HK-2 (cell line): ENCODE measurements around the gene LAMP5.

ENCODE experiments used
- DNase-seq: peaks from one replicate; pipeline ENCODE4 v3.0.0-alpha.2; 2018; ENCODE audit not compliant: unreplicated experiment

The LAMP5 gene

DNA sequence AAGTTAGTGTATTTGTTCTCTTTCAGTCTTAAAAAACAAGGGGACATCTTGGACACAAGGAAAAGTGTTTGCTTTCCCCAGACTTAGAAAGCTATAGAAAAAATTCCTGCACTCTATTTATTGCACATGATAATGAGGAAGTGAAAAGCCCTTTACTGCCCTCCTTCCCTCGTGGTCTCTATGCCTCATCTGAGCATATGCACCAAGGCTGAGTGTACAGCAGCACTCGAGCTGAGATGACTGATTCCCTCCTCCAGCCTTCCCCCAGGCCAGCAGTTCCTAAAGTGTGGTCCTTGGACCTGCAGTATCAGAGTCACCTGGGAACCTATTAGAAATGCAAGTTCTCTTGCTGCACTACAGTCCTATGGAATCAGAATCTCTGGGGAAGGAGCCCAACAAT, 14.3 kb upstream of the LAMP5 start:
- no peak for DNase-seq

DNA sequence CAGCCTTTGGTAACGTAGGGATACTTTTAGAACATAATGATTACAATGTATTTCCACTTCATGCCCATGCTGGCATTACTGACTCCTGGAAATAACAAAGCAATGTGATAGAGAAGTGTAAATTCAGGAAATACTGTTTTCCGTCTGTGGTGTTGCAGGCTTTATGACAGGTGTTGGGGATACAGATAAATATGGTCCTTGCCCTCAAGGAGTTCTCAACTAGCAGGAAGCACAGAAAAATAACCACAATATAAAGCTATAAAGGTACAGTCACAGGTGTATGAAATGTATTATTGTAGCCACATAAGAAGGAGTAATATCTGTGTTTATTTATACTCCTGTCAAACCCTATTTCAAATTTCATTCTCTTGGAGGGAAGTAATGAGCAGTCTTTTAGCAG, 12.9 kb upstream of the LAMP5 start:
- DNase-seq = no peak

DNA sequence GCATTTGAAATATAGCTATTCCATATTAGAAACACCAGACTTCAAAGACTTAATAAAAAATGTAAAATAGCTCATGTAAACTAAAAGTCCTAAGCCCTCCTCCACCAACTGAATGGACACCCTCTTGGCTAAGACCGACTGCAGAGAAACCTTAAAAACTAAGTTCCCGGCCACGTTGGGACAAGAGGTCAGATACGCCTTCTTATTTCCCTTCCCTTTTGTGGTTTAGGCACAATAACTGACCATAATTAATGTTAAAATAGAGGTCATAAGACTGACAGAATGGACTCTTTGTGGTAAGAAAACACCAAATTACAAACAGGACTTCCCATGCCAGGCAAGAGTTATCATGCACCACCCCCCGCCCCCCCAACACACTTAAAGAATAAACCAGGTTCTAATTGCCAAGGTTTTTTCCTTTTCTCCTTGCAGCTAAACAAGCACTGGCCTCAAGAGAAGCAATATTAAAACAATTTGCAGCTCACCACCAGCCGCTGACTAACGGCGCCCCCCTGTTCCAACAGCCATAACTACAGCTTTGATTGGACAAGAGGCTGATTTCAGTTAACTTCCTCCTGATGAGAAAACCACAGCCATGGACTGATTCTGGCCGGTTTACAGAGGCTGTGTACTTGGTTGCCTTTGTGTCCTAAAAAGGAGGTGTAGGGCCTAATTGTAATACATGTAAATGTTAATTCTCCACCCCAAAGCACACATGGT, 10.7 kb upstream of the LAMP5 start:
- no peak for DNase-seq

DNA sequence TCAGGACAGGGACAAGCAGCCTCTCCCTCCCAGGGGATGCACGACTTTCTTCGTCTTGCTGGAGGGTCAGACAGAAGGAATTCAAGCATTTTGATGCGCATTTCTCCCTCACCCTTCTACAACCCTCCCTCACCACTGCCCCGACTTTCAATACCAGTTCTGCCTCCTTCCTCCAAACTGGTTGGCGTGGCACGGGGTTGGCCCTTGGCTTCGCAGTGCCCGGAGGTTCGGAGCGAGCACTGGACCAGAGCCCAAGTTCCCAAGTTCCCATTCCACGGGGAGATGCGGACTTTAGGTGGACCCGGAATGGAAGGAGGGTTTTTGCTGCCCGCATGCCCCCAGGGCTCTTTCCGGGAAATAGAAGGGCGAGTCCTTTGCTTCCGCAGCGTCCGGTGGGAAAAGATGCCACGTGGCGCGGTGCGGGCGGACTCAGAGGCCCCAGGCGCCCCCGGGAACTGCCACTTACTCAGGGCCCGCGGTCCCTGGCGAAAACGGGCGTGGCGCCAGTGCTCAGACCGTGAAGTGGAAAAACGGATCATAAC, 8.0 kb upstream of the LAMP5 start:
- DNase-seq = no peak

DNA sequence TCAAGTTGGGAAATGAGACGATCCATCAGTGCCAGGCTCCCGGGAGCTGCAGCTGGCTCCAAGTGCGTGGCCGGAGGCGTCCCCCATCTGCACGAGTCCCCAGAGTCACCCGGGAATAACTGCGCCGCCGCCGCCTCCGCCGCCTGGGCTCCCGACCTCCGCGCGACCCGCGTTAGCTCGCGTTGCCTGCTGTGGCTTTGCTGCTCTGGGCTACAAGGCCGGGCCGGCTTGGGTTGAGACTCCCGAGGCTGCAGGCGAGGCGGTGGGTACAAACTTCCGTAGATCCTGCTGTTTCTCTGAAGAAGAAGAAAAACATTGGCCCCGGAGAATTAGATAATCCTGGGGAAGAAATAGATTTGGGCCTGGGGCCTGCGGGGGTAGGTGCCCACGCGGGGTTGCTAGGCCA, 7.4 kb upstream of the LAMP5 start:
- no peak for DNase-seq

DNA sequence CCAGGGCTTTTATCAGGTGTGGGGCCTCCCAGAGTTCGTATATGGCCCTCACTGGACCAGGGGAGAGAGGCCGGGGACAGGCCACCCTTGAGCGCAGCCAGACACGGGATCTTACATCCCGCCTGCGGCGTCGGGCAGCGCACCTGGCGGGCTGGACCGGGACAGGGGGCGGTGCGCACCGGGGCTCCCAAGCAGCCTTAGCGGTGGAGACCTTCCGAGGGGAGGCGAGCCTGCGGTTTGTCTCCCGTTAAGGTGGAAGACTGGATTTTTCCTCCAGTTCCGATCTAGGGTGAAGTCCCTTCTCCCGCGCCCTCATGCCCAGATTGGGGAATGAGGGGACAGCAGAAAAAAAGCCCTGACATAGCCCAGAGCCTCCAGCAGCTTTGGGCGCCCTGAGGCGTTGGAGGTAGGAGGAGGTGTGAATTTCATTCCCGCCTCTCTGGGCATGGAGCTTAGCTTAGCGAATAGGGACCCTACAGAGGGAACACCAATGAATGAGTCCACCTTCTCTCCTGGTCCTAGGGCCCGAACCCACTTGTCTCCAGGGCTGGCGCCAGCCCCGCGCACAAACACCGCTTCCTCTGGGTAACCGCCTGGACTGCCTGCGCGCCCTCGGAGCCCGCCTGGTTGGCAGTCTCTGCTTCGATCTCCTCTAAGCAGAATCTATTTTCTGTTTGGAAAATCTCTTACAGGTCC, 6.7 kb upstream of the LAMP5 start:
- no peak for DNase-seq

DNA sequence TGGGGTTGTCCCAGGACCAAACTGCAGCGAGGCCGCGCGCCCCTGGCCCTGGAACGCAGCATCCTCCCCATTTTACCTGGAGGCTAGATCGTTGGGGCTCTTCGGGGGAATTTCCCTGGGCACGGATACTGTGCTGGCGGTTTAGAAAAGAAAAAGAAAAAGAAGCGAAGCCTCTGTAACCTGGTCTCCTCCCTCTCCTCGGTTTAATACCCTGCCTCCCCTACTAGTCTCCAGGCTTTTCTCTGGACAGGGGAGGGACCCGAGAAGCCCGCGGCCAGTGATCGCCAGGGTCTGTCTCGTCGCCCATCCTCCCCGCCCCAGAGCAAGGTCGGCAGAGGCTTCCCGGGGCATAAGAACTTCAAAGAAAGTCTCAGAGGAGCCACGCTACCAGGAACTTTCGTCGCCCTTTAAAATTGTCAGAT, 6.1 kb upstream of the LAMP5 start:
- no peak for DNase-seq

DNA sequence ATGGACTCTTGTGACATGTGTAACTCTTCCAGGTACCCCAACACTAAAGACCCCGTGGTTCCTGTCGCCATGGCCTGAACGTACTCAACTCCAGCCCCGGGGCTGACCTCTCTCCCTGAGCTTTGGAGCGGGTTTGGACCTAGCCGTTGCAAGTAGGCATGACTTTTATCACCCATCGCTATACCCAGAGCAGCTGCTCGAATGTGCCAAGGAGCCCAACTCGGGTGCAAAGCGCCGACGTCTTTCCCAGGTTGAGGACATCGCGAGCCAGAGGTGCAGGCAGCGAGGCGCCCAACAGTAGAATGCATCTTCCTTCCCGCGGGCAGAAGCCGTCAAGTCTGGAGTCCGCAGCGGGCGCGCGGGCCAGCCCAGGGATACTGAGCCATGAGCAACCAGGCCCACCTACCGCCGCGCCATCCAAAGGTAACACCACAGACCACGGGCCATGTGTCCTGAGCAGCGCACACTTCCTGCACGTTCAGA, 5.7 kb upstream of the LAMP5 start:
- DNase-seq = no peak

DNA sequence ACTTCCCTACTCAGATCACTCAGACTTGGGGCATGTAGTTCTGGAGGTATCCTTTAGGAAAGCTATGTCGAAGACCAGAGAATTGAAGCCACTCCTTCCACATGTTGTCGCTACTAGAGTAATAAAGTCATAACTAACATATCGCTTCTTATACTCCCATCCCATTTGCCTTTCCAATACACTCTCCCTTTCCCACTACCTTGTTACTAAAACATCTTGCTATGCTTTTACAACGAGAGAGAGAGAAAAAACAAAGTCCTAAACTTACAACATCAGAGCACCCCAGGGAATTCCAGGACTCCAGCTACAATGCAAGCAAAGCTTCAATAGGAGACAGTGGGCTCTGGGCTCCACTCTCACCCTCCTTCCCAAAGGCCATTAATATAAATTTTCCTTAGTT, 5.1 kb upstream of the LAMP5 start:
- DNase-seq = no peak

DNA sequence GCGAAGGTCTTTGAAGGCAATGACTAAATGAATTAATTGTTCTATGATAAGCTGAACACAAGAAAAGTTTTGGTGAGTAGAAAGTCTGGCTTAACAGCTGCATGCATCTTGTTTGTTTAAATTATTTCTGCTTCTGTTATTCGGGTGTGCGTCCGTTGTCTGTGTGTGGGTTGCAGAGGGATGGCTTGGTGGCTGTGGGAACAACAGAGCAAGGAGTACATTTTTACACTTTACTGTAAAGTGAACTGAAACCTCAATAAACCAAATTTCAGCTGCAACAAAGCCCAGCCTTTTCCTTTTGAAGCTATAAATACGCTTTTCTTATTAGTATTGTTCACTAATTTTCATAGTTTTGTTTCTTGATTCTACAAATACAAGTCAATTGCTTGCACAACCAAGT, 3.5 kb upstream of the LAMP5 start:
- no peak for DNase-seq

DNA sequence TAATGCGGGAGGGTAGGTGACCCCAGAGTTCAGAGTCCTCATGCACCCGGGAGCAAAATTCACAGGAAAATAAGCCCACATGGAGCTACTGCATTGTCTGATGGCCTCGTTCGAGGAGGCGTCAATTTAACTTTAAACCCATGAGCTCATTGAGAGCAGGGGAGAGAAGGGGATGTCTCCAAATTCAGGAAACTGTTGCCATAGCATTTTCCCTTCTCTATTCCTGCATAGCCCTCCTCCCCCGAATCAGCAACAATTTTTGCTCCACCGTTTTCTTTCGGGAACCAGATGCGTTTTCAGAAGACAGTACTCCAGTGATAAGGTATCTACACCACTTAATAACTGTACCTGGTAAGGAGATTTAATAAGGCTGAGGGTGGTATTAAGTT, 324 bp upstream of the LAMP5 start:
- DNase-seq = no peak

DNA sequence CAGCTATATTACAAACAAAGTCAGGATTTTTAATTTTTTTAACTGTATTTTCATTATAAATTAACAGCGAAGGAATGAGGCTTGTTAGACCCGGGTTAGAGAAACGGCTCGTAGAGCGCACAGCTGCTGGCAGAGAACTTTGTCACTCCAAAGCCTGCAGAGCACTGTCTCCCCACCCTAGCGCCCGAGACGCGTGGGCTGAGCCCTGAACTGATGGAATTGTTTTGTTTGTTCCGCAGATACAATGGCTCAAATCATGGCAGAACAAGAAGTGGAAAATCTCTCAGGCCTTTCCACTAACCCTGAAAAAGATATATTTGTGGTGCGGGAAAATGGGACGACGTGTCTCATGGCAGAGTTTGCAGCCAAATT, 810 bp downstream of the LAMP5 start:
- DNase-seq = no peak

DNA sequence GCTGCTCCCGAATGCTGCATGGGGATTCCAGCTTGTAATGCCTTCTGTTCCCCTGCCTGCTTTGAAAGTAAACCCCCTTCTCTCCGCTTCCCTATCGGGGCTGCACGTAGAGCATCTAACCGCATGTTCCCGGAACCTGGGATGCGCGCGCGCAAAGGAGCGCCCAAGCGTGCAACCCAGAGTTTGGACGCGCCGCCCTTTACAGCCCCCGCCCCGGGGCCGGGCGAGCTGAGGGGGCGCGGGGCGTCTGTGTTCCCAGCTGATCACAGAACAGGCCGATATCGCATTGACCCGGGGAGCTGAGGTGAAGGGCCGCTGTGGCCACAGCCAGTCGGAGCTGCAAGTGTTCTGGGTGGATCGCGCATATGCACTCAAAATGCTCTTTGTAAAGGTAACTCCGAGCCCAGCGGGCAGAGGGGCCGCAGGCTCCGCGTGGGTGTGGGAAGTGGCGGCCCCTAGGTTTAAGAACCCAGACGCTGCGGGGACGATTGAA, 1.4 kb downstream of the LAMP5 start:
- no peak for DNase-seq

DNA sequence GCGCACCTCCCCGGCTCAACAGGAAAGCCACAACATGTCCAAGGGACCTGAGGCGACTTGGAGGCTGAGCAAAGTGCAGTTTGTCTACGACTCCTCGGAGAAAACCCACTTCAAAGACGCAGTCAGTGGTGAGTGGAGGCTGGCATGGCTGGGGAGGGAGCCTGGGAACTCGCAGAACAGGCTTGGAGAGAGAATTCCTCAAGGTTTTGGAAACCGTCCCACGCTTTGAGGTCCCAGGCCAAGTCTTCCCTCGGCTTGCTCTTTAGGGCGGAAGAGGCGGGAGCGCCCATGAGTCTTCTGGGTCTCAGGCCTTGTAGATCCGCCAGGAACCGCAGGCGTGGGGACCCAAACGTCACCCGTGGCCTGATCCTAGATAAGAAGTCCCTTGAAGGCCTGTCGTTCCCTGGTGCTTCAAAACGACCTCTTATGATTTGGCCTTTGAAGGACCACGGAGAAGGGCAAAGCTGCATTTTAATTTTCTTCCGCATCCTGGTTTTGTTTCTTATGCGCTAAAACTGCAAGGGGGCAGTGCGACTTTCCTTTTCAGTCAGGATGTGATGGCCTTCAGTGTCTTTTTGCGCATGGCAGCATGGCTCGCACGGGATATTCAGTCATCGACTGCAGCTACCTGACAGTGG, 2.0 kb downstream of the LAMP5 start:
- DNase-seq = no peak

DNA sequence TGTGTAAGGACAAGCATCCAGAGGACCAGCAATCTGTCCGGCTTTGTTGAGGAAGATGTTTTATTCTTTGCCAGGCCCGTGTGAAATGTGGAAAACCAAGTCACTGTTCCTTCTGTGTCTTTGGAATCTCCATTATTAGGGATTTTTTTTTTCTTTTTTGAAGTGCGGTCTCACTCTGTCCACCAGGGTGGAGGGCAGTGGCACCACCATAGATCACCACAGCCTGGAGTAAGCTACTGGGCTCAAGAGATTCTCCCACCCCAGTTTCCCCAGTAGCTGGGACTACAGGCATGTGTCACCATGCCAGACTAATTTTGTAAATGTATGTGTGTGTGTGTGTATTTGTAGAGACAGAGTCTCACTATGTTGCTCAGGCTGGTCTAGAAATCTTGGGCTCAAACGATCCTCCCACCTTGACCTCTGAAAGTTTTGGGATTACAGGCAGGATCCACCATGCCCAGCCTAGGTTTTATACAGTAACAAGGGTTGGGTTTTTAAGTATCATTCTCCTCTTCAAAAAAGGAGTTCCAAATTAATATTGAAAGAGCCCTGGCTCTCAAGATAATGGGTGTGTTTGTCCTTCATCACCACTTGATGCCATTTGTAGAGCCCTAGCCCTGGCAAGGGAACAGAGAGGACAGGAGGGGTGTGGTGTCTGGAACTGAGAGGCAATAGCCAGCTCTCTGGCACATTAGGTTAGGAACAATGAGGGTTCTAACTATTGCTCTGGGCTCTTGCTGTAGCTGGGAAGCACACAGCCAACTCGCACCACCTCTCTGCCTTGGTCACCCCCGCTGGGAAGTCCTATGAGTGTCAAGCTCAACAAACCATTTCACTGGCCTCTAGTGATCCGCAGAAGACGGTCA, 3.1 kb downstream of the LAMP5 start:
- no peak for DNase-seq

DNA sequence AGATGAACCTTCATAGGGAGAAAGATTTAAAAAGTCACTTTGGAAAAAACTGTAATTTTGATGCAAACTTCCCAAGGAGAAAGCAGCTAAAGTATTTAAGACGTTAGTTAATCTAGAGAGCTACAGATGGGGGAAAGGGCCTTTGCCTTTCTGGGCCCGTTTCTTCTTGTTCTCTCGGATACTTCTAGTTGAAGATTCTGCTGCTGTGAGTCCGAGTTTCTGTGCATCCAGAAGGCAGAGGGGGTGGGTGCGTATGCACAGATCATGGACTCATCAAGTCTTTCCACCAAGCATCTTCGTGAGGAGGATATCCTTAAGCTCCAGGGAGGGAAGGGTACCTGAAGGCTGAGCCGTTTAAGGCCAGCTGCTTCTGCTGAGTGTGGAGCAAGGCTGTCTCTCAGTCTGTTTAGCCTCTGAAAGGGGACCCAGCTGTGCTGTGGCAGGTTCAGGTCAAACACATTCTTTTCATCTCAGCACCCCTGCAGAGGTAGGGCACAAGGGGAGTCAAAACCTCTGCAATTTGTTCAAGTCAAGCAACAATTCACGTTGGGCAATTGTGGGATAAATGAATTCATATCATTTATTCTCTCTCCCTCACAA, 4.3 kb downstream of the LAMP5 start:
- DNase-seq = no peak

DNA sequence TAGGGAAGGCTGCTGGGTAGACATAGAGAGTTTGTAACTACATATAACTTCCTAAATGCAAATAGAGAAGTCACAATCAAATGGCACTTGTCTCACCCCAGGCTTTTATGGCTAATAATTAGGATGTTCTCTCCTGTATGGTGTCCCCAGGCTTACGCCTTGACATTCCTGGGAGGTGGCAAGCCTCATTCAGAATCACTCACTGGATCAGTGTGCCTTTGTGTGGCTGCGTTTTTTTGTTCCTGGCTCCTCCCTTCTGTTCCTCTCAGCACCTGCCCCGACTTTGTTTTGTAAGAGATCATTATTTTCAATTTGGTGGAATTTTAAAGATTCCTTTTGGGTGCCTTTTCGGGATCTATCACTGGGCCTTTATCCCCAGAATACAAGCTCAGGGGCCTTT, 5.7 kb downstream of the LAMP5 start:
- no peak for DNase-seq

DNA sequence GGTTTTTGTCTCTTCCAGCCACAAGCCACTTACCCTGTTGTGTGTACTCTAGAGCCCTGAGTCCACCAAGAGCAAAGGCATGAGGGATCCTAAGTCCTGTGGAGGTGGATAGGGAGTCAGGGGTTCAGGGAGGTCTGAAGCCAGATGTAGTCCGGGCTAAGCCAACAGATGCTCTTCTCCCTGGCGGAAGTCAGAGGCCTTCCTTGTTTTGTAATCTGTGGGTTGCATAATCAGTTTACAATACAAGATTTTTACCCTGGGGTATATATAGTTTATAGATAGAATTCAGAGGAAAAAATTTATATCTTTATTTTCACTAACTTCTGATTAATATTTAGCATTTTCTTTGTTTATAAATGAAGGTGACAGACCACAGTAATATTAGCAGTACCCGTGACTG, 9.2 kb downstream of the LAMP5 start:
- no peak for DNase-seq

DNA sequence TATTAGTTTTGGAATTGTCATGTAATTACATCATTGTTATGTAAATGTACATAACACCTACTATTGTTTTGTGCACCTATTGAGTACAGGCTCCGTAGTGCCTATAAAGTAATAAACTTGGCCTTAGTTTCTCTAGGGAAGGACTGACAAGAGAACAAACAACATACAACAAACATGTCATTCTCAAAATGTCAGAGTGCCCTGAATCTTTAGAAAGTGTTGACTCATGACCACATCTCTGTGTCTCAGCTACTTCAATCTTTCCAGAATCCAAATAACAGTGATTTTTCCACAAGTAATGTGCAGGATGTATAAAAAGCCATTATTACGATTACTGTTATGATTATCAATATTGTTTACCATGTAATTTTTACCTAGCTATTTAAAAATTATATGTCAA, 17.2 kb downstream of the LAMP5 start:
- no peak for DNase-seq

DNA sequence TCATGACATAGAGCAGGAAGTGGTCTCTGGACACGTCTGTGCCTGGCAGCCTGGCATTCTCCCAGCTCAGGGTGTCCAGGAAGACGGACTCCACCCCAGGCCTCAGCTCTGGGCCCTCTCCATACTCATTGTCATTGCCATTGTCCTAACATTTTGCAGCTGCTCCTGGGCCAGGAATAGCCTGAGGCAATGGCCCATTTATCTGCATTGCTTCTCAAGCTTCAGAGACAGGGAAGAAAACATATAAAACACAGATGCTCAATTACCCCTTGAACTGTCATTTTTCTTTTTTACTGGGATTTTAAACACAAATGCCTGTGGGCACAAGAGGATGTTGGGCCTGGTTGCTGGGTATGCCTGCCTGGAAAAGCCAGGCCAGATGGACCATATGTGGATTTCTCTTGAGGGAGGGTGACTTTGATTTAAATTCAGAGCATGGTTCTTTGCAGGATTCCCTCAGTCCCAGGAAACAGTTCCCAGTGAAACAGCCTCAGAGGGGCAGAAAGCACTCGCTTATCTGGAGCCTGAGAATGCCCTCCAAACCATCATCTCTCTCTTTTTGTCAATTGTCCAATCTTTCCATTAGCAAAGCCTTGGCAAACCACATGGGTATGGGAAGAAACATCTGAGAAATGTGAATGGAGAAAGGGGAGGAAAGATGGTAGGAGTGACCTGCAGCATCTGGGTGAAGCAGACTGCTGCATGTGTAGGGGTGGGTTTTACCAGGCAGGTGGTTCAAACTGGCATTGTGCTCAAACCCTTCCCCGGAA, 17.9 kb downstream of the LAMP5 start:
- no peak for DNase-seq

DNA sequence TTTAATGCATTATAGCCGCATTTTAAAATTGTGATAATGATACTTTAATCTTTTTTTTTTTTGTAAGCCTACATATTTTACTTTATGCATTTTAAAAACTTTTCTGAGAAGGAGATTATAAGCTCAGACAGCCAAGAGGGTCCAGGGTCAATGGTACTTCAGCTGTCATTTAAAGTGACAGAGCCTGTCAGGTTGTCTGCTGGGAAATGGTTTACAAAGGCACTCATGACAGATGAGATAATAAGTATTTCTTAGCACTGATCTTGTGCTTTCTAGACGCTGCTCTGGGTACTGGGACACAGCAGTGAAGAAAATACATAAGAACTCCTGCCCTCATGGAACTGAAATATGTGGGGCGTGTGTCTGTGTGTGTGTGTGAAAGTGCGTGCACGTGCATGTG, 19.6 kb downstream of the LAMP5 start:
- no peak for DNase-seq
